CD14-positive monocyte (primary cell): ENCODE results near the gene CYSLTR2. TPM values are rescaled to one million over a fixed set of nuclear protein-coding genes. Genes with fewer than 3 reads are reported as not detected.

ENCODE experiments used
- DNase-seq, 3 donors: peaks; one replicate each; pipeline ENCODE4 v3.0.0-alpha.2; 2011 to 2022
- H2AFZ ChIP-seq: 2 replicates; pipeline ENCODE4 v1.6.0; 2012; ENCODE audit warnings: mild to moderate bottlenecking, low read depth, low read length, inconsistent platforms; ENCODE audit not compliant: insufficient read depth, poor library complexity, severe bottlenecking
- H3K27ac ChIP-seq, 2 donors: 1 replicate in 1 of 2; 2 replicates in 1 of 2; pipeline ENCODE4 v1.5.1; 2012 to 2013; ENCODE audit warnings: low read length in 2 of 2, control low read depth in 1 of 2, inconsistent platforms in 1 of 2, low read depth in 1 of 2, mild to moderate bottlenecking in 1 of 2
- H3K27me3 ChIP-seq, 2 donors: one replicate each; pipeline versions ENCODE4 v1.6.0 to v1.6.1; 2011 to 2013; ENCODE audit warnings: low read length in 2 of 2; ENCODE audit not compliant: control insufficient read depth in 2 of 2, insufficient read depth in 2 of 2
- H3K36me3 ChIP-seq, 2 donors: replicated peaks in 1 of 2; 1 replicate in 1 of 2; 2 replicates in 1 of 2; pipeline versions ENCODE4 v1.5.1 to v1.6.1; 2012 to 2013; ENCODE audit warnings: low read length in 2 of 2, control low read depth in 1 of 2, inconsistent platforms in 1 of 2, mild to moderate bottlenecking in 1 of 2; ENCODE audit not compliant: insufficient read depth in 2 of 2, control insufficient read depth in 1 of 2
- H3K4me1 ChIP-seq, 2 donors: 1 replicate in 1 of 2; 2 replicates in 1 of 2; pipeline versions ENCODE4 v1.5.1 to v1.6.1; 2012 to 2013; ENCODE audit warnings: low read length in 2 of 2, control low read depth in 1 of 2, inconsistent platforms in 1 of 2, mild to moderate bottlenecking in 1 of 2, moderate library complexity in 1 of 2; ENCODE audit not compliant: insufficient read depth in 2 of 2, control insufficient read depth in 1 of 2
- H3K4me2 ChIP-seq: replicated peaks from 2 replicates; pipeline ENCODE3; 2012; ENCODE audit warnings: low read length, moderate library complexity, mild to moderate bottlenecking; ENCODE audit not compliant: poor library complexity, severe bottlenecking; ENCODE audit errors: extremely low read depth
- H3K4me3 ChIP-seq, 3 experiments: fragments of 200-600 bp in 1 of 3; sonication (generic) in 1 of 3; replicated peaks in 1 of 3; 1 replicate in 2 of 3; 2 replicates in 1 of 3; pipeline ENCODE4 v1.5.1; 2011 to 2013; ENCODE audit warnings: low read length in 3 of 3, mild to moderate bottlenecking in 3 of 3, control low read depth in 2 of 3, low read depth in 2 of 3, inconsistent platforms in 1 of 3, moderate library complexity in 1 of 3
- H3K79me2 ChIP-seq: 2 replicates; pipeline ENCODE4 v1.6.0; 2012; ENCODE audit warnings: mild to moderate bottlenecking, control low read depth, inconsistent platforms, low read length, moderate library complexity; ENCODE audit not compliant: insufficient read depth
- H3K9ac ChIP-seq: 2 replicates; pipeline ENCODE4 v1.6.0; 2017; ENCODE audit warnings: low read length, mild to moderate bottlenecking; ENCODE audit not compliant: insufficient read depth, poor library complexity, severe bottlenecking
- H3K9me3 ChIP-seq, 2 donors: replicated peaks in 1 of 2; 1 replicate in 1 of 2; 2 replicates in 1 of 2; pipeline versions ENCODE4 v1.5.1 to v1.6.1; 2012 to 2013; ENCODE audit warnings: low read length in 2 of 2, control low read depth in 1 of 2; ENCODE audit not compliant: control insufficient read depth in 1 of 2, insufficient read depth in 1 of 2
- H4K20me1 ChIP-seq: 2 replicates; pipeline ENCODE4 v1.6.0; 2012; ENCODE audit warnings: mild to moderate bottlenecking, low read length, control low read depth, moderate library complexity; ENCODE audit not compliant: insufficient read depth
- H3K27ac Mint-ChIP-seq, 7 donors: one replicate each; pipeline ENCODE4 v1.8.0; 2020; ENCODE audit warnings: mild to moderate bottlenecking in 7 of 7, mixed read lengths in 7 of 7, moderate library complexity in 6 of 7, inconsistent platforms in 2 of 7
- H3K27me3 Mint-ChIP-seq, 3 donors: one replicate each; pipeline ENCODE4 v1.8.0; 2021 to 2022; ENCODE audit warnings: low read depth in 3 of 3, mild to moderate bottlenecking in 3 of 3, mixed read lengths in 3 of 3, moderate library complexity in 3 of 3, inconsistent platforms in 1 of 3
- H3K36me3 Mint-ChIP-seq, 2 donors: one replicate each; pipeline ENCODE4 v1.8.0; 2020; ENCODE audit warnings: mixed read lengths in 2 of 2, inconsistent platforms in 1 of 2, mild to moderate bottlenecking in 1 of 2
- H3K4me1 Mint-ChIP-seq: one replicate; pipeline ENCODE4 v1.8.0; 2020; ENCODE audit warnings: mild to moderate bottlenecking, mixed read lengths
- H3K4me3 Mint-ChIP-seq, 2 donors: one replicate each; pipeline ENCODE4 v1.8.0; 2020; ENCODE audit warnings: mild to moderate bottlenecking in 2 of 2, mixed read lengths in 2 of 2, moderate library complexity in 1 of 2
- H3K9me3 Mint-ChIP-seq, 7 donors: one replicate each; pipeline ENCODE4 v1.8.0; 2020 to 2022; ENCODE audit warnings: mixed read lengths in 7 of 7, mild to moderate bottlenecking in 6 of 7, moderate library complexity in 6 of 7, inconsistent platforms in 2 of 7
- CTCF ChIP-seq: fragments of 200-600 bp; IDR thresholded peaks from one replicate; pipeline ENCODE4 v1.8.0; 2022; ENCODE audit warnings: antibody characterized with exemption, mild to moderate bottlenecking
- WGBS: methylation state at CpG from one replicate; pipeline ENCODE4 v1.1.5; 2013; ENCODE audit warnings: missing lambda C conversion rate; ENCODE audit not compliant: insufficient coverage; 5-methylcytosine and 5-hydroxymethylcytosine counted together
- intact Hi-C, 2 donors: fragments of 100-400 bp; cut with micrococcal nuclease; formaldehyde crosslinking; loops; one replicate each; pipeline versions ENCODE4 v1.15.0 to v1.15.1; 2023
- polyA plus RNA-seq, 3 donors: library from polyadenylated mRNA; depleted of rRNA in 1 of 3; unstranded in 2 of 3; stranded (reverse) in 1 of 3; fragments of 300-500 nt in 2 of 3; fragments of >200 nt in 1 of 3; fragmentation: Illumina TruSeq in 2 of 3; gene quantifications; 1 replicate in 2 of 3; 2 replicates in 1 of 3; pipeline ENCODE4 v1.2.3, GENCODE V29; 2012 to 2021

CYSLTR2 gene
- polyA plus RNA-seq, 3 donors, result 1.9 to 6.5 (median 4.1) TPM

- H3K9ac ChIP-seq, result no peak overlapping the region
- no peak for TF ChIP-seq CTCF
- no peaks in the 10 kb centered on the region for H3K27me3 Mint-ChIP-seq
- H3K9me3 Mint-ChIP-seq, result peaks cover 0 to 2% (median 0%) of the 10 kb centered on the region in 7 donors
- H3K4me1 Mint-ChIP-seq, result peaks cover 60% of the 10 kb centered on the region
- H3K4me2 ChIP-seq, result peak overlapping the region; percentile 8
- peaks cover 50 to 51% of the 10 kb centered on the region in 2 donors for H3K4me1 ChIP-seq
- H4K20me1 ChIP-seq, result peaks cover 3% of the 10 kb centered on the region
- no peaks in the 10 kb centered on the region for H3K36me3 ChIP-seq
- H3K4me3 ChIP-seq, result no peak overlapping the region
- no peaks in the 10 kb centered on the region for H3K79me2 ChIP-seq
- H3K9me3 ChIP-seq, result no peaks in the 10 kb centered on the region
- H3K27ac ChIP-seq, result peak overlapping the region in 1 of 2 donors; percentile 72
- no peak overlapping the region for H3K4me3 Mint-ChIP-seq
- no peaks in the 10 kb centered on the region for H3K27me3 ChIP-seq
- 100% methylated on average over 1 of the region's 1 CpG for WGBS
- intact Hi-C loops, result no loop called here
- H2AFZ ChIP-seq, result no peak overlapping the region
- no peak for DNase-seq
- peaks cover 0 to 2% of the 10 kb centered on the region in 2 donors for H3K36me3 Mint-ChIP-seq
- peak overlapping the region; percentile 30 to 90 (median 88) for H3K27ac Mint-ChIP-seq
Measured at GRCh38 chr13:48681905-48682304, 28.2 kb downstream of the CYSLTR2 start.

- Histone ChIP-seq H3K4me3 (no peak overlapping the region), H3K4me2 (peak overlapping the region; percentile 8), H3K27ac (peak overlapping the region in 1 of 2 donors; percentile 72), H3K9ac (no peak overlapping the region), H3K79me2 (no peaks in the 10 kb centered on the region), H2AFZ (no peak overlapping the region), H3K9me3 (no peaks in the 10 kb centered on the region), H3K4me1 (peaks cover 44 to 45% of the 10 kb centered on the region in 2 donors), H4K20me1 (peaks cover 3% of the 10 kb centered on the region), H3K27me3 (no peaks in the 10 kb centered on the region), H3K36me3 (no peaks in the 10 kb centered on the region)
- Mint-ChIP-seq H3K9me3 (peaks cover 0 to 2% (median 0%) of the 10 kb centered on the region in 7 donors), H3K4me1 (peaks cover 55% of the 10 kb centered on the region), H3K27me3 (no peaks in the 10 kb centered on the region), H3K36me3 (peaks cover 0 to 2% of the 10 kb centered on the region in 2 donors), H3K4me3 (no peak overlapping the region), H3K27ac (peak overlapping the region; percentile 30 to 90 (median 88))
- WGBS, result no CpG with 5 or more reads among the region's 2 CpGs
- DNase-seq, result peak; percentile 36 to 72 (median 41)
- no peak for TF ChIP-seq CTCF
- intact Hi-C loops, result no loop called here
Measured at GRCh38 chr13:48682436-48682835, 28.7 kb downstream of the CYSLTR2 start.
